Astrocyte (in vitro differentiated cells and primary cell): Measurements from ENCODE around the gene STK11IP. TPM values are rescaled to one million over a fixed set of nuclear protein-coding genes. Genes with fewer than 3 reads are reported as not detected.

Source experiments
- DNase-seq: peaks from one replicate; pipeline ENCODE4 v3.0.0-alpha.2; 2010; ENCODE audit warnings: low read depth
- FAIRE-seq: peaks from 2 replicates; lab custom pipeline; 2011; peaks lifted over from hg19 to GRCh38; lab: Jason Lieb, UNC
- H2AFZ ChIP-seq: 2 replicates; pipeline ENCODE4 v1.6.0; 2012; ENCODE audit warnings: low read depth, low read length, inconsistent platforms
- H3K27ac ChIP-seq: 2 replicates; pipeline ENCODE4 v1.5.1; 2011; ENCODE audit warnings: low read depth, low read length, inconsistent platforms
- H3K27me3 ChIP-seq: 2 replicates; pipeline ENCODE4 v1.6.0; 2011; ENCODE audit warnings: low read length, inconsistent platforms; ENCODE audit not compliant: insufficient read depth
- H3K36me3 ChIP-seq: 2 replicates; pipeline ENCODE4 v1.5.1; 2011; ENCODE audit warnings: low read length, inconsistent platforms; ENCODE audit not compliant: insufficient read depth
- H3K4me1 ChIP-seq: 2 replicates; pipeline ENCODE4 v1.5.1; 2011; ENCODE audit warnings: low read length, inconsistent platforms; ENCODE audit not compliant: insufficient read depth
- H3K4me2 ChIP-seq: 2 replicates; pipeline ENCODE4 v1.6.0; 2012; ENCODE audit warnings: low read length, inconsistent platforms
- H3K4me3 ChIP-seq: 2 replicates; pipeline ENCODE4 v1.5.1; 2011; ENCODE audit warnings: low read depth, mild to moderate bottlenecking, low read length, inconsistent platforms; ENCODE audit not compliant: insufficient read depth
- H3K79me2 ChIP-seq: 2 replicates; pipeline ENCODE4 v1.6.0; 2012; ENCODE audit warnings: mild to moderate bottlenecking, low read length, inconsistent platforms; ENCODE audit not compliant: insufficient read depth
- H3K9ac ChIP-seq: 2 replicates; pipeline ENCODE4 v1.6.0; 2012; ENCODE audit warnings: mild to moderate bottlenecking, low read length, inconsistent platforms
- H3K9me3 ChIP-seq: 2 replicates; pipeline ENCODE4 v1.5.1; 2012; ENCODE audit warnings: low read depth, mild to moderate bottlenecking, low read length, inconsistent platforms; ENCODE audit not compliant: insufficient read depth
- H4K20me1 ChIP-seq: 2 replicates; pipeline ENCODE4 v1.6.0; 2012; ENCODE audit warnings: low read length, inconsistent platforms; ENCODE audit not compliant: insufficient read depth
- H3K27ac Mint-ChIP-seq: one replicate; pipeline ENCODE4 v1.8.0; 2021; ENCODE audit warnings: mild to moderate bottlenecking, mixed read lengths; ENCODE audit not compliant: unreplicated experiment
- H3K27me3 Mint-ChIP-seq: one replicate; pipeline ENCODE4 v1.8.0; 2021; ENCODE audit warnings: low read depth, mixed read lengths; ENCODE audit not compliant: unreplicated experiment
- H3K36me3 Mint-ChIP-seq: one replicate; pipeline ENCODE4 v1.8.0; 2021; ENCODE audit warnings: low read depth, mixed read lengths; ENCODE audit not compliant: unreplicated experiment
- H3K4me1 Mint-ChIP-seq: one replicate; pipeline ENCODE4 v1.8.0; 2021; ENCODE audit warnings: low read depth, mixed read lengths; ENCODE audit not compliant: unreplicated experiment
- H3K4me3 Mint-ChIP-seq: one replicate; pipeline ENCODE4 v1.8.0; 2021; ENCODE audit warnings: mild to moderate bottlenecking, moderate library complexity, mixed read lengths; ENCODE audit not compliant: unreplicated experiment
- H3K9me3 Mint-ChIP-seq: one replicate; pipeline ENCODE4 v1.8.0; 2021; ENCODE audit warnings: mild to moderate bottlenecking, mixed read lengths; ENCODE audit not compliant: unreplicated experiment
- CTCF ChIP-seq: IDR thresholded peaks from 2 replicates; pipeline ENCODE4 v1.5.1; 2011; ENCODE audit warnings: low read depth, mild to moderate bottlenecking, inconsistent platforms, low read length, moderate library complexity; ENCODE audit not compliant: insufficient read depth
- EZH2 ChIP-seq: IDR thresholded peaks from 2 replicates; pipeline ENCODE4 v1.6.1; 2012; ENCODE audit warnings: mild to moderate bottlenecking, low read length, inconsistent platforms; ENCODE audit not compliant: insufficient read depth
- total RNA-seq: library from RNA; stranded (reverse); gene quantifications from 2 replicates; pipeline ENCODE4 v1.2.1, GENCODE V29; 2021

STK11IP gene
- total RNA-seq, 1 donor from 2014 or later, result 24.9 TPM

GRCh38 chr2:219551441-219552381, 45.9 kb upstream of the STK11IP start:
- DNase-seq (peak; percentile 42), FAIRE-seq (no peak)
- H3K9ac ChIP-seq, result peak overlapping the region; percentile 72

DNA sequence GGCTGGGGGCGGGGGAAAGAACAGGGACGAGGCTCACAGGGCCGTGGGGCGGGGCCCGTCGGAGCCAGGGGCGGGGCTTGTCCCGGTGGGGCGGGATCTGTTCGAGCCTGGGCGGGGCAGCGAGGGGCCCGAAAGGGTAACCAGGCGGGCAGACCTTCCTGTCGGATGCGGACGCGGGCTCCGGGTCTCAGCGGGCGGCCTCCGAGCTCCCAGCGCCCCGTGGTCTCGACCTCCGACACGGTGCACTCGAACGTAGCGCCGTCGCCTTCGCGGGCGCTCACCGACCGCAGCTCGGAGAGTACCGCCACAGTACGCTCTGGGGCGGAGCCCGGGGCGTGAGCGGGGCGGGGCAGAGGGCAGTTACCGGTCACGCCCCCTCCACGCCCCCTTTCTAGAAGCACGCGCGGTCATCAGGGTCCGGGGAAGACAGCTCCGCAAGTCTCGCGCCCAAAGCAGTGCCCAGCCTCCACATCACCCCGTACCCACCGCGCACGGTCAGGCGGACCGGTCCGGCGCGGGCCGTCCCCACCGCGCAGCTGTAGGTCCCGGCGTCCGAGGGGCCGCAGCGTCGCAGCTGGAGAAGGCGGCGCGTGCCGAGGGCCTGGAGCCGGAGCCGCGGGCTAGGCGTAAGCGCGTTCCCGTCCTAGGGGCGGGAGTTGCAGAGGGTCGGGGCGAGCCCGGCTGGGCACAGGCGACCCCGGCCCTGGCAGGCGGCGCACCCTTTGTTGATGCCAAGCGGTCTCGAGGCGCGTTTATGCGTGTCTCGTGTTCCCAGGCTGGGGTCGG, 45.1 kb upstream of the STK11IP start:
- Mint-ChIP-seq H3K4me1 (peaks cover 1% of the 10 kb centered on the region), H3K36me3 (peaks cover 9% of the 10 kb centered on the region), H3K4me3 (peak overlapping the region; percentile 81), H3K27me3 (peaks cover 17% of the 10 kb centered on the region), H3K27ac (no peak overlapping the region), H3K9me3 (no peaks in the 10 kb centered on the region)
- TF ChIP-seq EZH2 (no peak), CTCF (no peak)
- H3K4me2 ChIP-seq, result peak overlapping the region; percentile 97
- H3K4me1 ChIP-seq, result peaks cover 14% of the 10 kb centered on the region
- H3K79me2 ChIP-seq, result no peaks in the 10 kb centered on the region
- peak overlapping the region; percentile 72 for H3K9ac ChIP-seq
- DNase-seq (peak; percentile 57), FAIRE-seq (no peak)
- H3K27ac ChIP-seq, result peak overlapping the region; percentile 7
- peak overlapping the region; percentile 62 for H3K4me3 ChIP-seq
- no peaks in the 10 kb centered on the region for H3K9me3 ChIP-seq
- H3K27me3 ChIP-seq, result no peaks in the 10 kb centered on the region
- peaks cover 5% of the 10 kb centered on the region for H4K20me1 ChIP-seq
- H3K36me3 ChIP-seq, result no peaks in the 10 kb centered on the region
- H2AFZ ChIP-seq, result peak overlapping the region; percentile 92

More at GRCh38 chr2:219551441-219552381, 45.9 kb upstream of the STK11IP start:
- Mint-ChIP-seq H3K27me3 (peaks cover 20% of the 10 kb centered on the region), H3K9me3 (no peaks in the 10 kb centered on the region), H3K27ac (no peak overlapping the region), H3K36me3 (peaks cover 9% of the 10 kb centered on the region), H3K4me3 (peak overlapping the region; percentile 81), H3K4me1 (peaks cover 1% of the 10 kb centered on the region)
- Histone ChIP-seq H3K36me3 (no peaks in the 10 kb centered on the region), H4K20me1 (peaks cover 5% of the 10 kb centered on the region), H3K79me2 (no peaks in the 10 kb centered on the region), H3K27me3 (no peaks in the 10 kb centered on the region), H3K4me1 (peaks cover 14% of the 10 kb centered on the region), H3K9me3 (no peaks in the 10 kb centered on the region), H3K4me3 (peak overlapping the region; percentile 62), H2AFZ (peak overlapping the region; percentile 92), H3K27ac (no peak overlapping the region), H3K4me2 (peak overlapping the region; percentile 97)
- TF ChIP-seq CTCF (no peak), EZH2 (no peak)
